Psoas muscle (tissue), 8 donors: Measurements from ENCODE around the gene CYP8B1. TPM values are rescaled to one million over a fixed set of nuclear protein-coding genes. Genes with fewer than 3 reads are reported as not detected.

ENCODE experiments used
- ATAC-seq, 4 donors: fragments of 200-7000 bp; cut with Tn5 transposase; one replicate each; pipeline ENCODE4 v1.9.1; 2020; ENCODE audit warnings: moderate library complexity in 3 of 4, mild to moderate bottlenecking in 2 of 4
- DNase-seq, 2 donors: peaks; one replicate each; pipeline ENCODE4 v3.0.0-alpha.2; 2020
- H3K27ac ChIP-seq: fragments of 200-600 bp; one replicate; pipeline ENCODE4 v1.8.0; 2022
- H3K27me3 ChIP-seq, 3 donors: fragments of 200-600 bp in 1 of 3; one replicate each; pipeline versions ENCODE4 v1.6.1 to v1.8.0; 2013 to 2022; ENCODE audit warnings: low read length in 2 of 3, mild to moderate bottlenecking in 2 of 3, moderate library complexity in 1 of 3; ENCODE audit not compliant: insufficient read depth in 3 of 3
- H3K36me3 ChIP-seq, 2 donors: fragments of 200-600 bp in 1 of 2; one replicate each; pipeline versions ENCODE4 v1.6.1 to v1.8.0; 2013 to 2022; ENCODE audit warnings: low read depth in 1 of 2, mild to moderate bottlenecking in 1 of 2, moderate library complexity in 1 of 2; ENCODE audit not compliant: insufficient read depth in 1 of 2
- H3K4me1 ChIP-seq: fragments of 200-600 bp; one replicate; pipeline ENCODE4 v1.8.0; 2022
- H3K4me3 ChIP-seq: fragments of 200-600 bp; one replicate; pipeline ENCODE4 v1.8.0; 2022; ENCODE audit warnings: mild to moderate bottlenecking
- H3K9me3 ChIP-seq: fragments of 200-600 bp; one replicate; pipeline ENCODE4 v1.8.0; 2022
- WGBS, 3 donors: extraction: QIAGEN DNeasy Blood & Tissue Kit; methylation state at CpG; one replicate each; pipeline versions ENCODE4 v1.1.6 to v1.1.7; 2013; 5-methylcytosine and 5-hydroxymethylcytosine counted together
- intact Hi-C, 2 donors: fragments of 100-400 bp; cut with DNase I; formaldehyde crosslinking; loops; one replicate each; pipeline versions ENCODE4 v1.11.0 to v1.14.2; 2022
- polyA plus RNA-seq, 3 donors: library from polyadenylated mRNA; stranded (reverse); fragments of 200-250 nt; gene quantifications; one replicate each; pipeline ENCODE4 v1.2.3, GENCODE V29; 2013
- total RNA-seq, 4 donors: library from RNA; stranded (reverse); fragmentation: NEBNext Ultra II Directional in 2 of 4; extraction: Animal tissue kit (Norgen Biotek cat#: 25700) in 2 of 4; gene quantifications; one replicate each; pipeline versions ENCODE4 v1.2.1 to v1.2.4, GENCODE V29; 2021 to 2023
- TF ChIP-seq, protein P1 (sequence below): fragments of 200-600 bp; IDR thresholded peaks from one replicate; pipeline ENCODE4 v1.8.0; 2022; ENCODE audit warnings: antibody characterized with exemption
- donor health status: healthy with polysubstance abuse.
- donor health status: DM: no; HTN: no; CAD: no; lungs with moderate emphysema.
- donor health status: Bipolar disorder and iron deficiency.
- donor health status: healthy.
- donor health status: DM: yes; HTN: yes; CAD: no.
- donor health status: DM: no; HTN: no; CAD: no.
- donor health status: DM: no; HTN: no; CAD: no.
- donor health status: DM: yes; HTN: yes; CAD: no.

CYP8B1 gene
- total and polyA plus RNA-seq, 7 donors, result 0.08 TPM; not detected in 6

DNA sequence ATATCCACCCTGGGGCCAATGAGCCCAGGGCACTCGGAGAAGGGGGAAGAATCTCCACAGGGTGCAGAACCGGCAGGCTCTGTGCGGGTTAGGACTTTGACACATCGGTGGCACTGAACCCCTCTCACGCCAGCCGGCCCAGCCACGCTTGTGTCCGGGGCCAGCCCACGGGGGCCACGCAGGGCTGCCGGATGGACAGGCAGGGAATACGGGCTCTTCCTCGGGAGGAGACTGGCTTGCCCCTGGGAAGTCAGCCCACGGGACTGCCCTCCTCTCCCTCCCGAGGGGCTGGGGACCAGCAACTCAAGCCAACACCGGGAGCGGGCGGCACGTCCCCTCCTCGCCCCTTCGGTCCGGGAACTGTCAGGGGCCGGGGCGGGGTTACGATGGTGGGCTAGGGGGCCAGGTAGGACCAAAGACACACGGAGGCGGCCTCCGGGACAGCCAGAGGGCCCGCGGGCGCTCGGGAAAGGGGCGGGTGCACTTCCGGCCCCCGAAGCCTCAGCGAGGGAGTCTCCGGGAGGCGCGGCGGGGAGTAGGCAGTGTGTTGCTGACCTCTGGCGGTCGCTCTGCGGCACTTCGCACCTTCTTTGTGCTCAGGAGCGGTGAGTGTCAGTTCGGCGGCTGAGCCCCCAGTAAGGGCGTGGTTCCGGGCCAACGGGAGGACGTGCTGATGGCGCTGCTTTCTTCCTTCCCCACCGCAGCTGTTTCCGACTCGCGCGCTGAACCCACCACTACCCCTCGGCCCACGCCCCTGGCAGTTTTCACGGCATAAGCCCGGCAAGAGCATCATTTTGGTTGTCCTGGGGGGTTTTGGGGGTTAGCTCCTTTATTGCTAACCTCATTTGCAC is 5.1 kb upstream of the CYP8B1 start:
- DNase-seq (peak; percentile 86 to 94), ATAC-seq (peak; percentile 98 to 100 (median 100))
- H3K27ac ChIP-seq, result peak overlapping the region; percentile 76
- H3K36me3 ChIP-seq, result no peaks in the 10 kb centered on the region
- peak overlapping the region; percentile 81 for H3K4me3 ChIP-seq
- no peaks in the 10 kb centered on the region for H3K4me1 ChIP-seq
- intact Hi-C loops, result loop anchor here (1.0 to 5.0 kb wide), 4 partner anchors 44 to 101 kb away; no protein-coding TSS in a partner anchor
- 1 to 3% (median 2%) methylated on average over 58 to 61 of the region's 61 CpGs for WGBS, 3 donors
- no peaks in the 10 kb centered on the region for H3K27me3 ChIP-seq
- TF ChIP-seq, protein P1, sequence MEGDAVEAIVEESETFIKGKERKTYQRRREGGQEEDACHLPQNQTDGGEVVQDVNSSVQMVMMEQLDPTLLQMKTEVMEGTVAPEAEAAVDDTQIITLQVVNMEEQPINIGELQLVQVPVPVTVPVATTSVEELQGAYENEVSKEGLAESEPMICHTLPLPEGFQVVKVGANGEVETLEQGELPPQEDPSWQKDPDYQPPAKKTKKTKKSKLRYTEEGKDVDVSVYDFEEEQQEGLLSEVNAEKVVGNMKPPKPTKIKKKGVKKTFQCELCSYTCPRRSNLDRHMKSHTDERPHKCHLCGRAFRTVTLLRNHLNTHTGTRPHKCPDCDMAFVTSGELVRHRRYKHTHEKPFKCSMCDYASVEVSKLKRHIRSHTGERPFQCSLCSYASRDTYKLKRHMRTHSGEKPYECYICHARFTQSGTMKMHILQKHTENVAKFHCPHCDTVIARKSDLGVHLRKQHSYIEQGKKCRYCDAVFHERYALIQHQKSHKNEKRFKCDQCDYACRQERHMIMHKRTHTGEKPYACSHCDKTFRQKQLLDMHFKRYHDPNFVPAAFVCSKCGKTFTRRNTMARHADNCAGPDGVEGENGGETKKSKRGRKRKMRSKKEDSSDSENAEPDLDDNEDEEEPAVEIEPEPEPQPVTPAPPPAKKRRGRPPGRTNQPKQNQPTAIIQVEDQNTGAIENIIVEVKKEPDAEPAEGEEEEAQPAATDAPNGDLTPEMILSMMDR, result peak; percentile 95
- no peaks in the 10 kb centered on the region for H3K9me3 ChIP-seq

DNA sequence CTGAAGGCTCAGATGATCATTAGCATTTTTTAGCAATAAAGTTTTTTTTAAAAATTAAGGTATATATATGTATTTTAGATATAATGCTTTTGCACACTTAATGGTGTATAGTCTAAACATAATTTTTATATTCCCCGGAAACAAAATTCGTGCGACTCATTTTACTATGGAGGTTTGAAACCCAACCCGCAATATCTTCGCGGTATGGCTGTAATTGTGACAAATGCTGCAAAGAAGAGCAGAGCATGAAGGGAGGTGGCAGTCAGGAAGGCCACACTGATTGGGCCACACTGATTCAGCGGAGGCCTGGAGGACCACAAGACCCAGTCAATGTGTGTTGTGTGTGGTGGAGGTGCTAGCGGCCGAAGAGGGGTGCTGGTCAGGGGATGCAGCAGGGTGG is 4.5 kb upstream of the CYP8B1 start:
- Histone ChIP-seq H3K36me3 (no peaks in the 10 kb centered on the region), H3K27ac (no peak overlapping the region), H3K4me3 (peak overlapping the region; percentile 81), H3K27me3 (no peaks in the 10 kb centered on the region), H3K9me3 (no peaks in the 10 kb centered on the region), H3K4me1 (no peaks in the 10 kb centered on the region)
- ATAC-seq (peak in 1 of 4 donors; percentile 7), DNase-seq (no peak)
- 77 to 87% (median 86%) methylated on average over 9 of the region's 9 CpGs for WGBS, 3 donors
- TF ChIP-seq, protein P1, result no peak
- intact Hi-C loops, result loop anchor here (2.0 to 5.0 kb wide), 3 partner anchors 43 to 99 kb away; no protein-coding TSS in a partner anchor

DNA sequence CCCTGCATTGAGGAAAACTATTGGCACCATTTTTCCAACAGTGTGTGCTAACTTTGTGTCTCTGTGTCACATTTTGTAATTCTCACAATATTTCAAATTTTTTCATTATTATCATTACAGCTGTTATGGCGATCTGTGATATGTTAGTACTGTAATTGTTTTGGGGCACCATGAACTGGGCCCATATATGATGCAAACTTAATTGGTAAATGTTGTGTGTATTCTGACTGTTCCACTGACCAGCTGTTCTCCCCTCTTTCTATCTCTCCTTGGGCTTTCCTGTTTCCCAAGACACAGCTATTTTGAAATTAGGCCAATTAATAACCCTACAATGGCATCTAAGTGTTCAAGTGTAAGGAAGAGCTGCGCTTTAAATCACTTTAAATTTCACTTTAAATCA is 2.2 kb upstream of the CYP8B1 start:
- intact Hi-C loops, result no loop called here
- TF ChIP-seq, protein P1, result no peak
- no peaks in the 10 kb centered on the region for H3K36me3 ChIP-seq
- H3K27ac ChIP-seq, result no peak overlapping the region
- no peak overlapping the region for H3K4me3 ChIP-seq
- WGBS, 3 donors, result 82 to 85% (median 84%) methylated on average over 2 of the region's 2 CpGs
- no peak for ATAC-seq
- DNase-seq, result no peak
- H3K4me1 ChIP-seq, result no peaks in the 10 kb centered on the region
- H3K27me3 ChIP-seq, result no peaks in the 10 kb centered on the region
- H3K9me3 ChIP-seq, result no peaks in the 10 kb centered on the region

DNA sequence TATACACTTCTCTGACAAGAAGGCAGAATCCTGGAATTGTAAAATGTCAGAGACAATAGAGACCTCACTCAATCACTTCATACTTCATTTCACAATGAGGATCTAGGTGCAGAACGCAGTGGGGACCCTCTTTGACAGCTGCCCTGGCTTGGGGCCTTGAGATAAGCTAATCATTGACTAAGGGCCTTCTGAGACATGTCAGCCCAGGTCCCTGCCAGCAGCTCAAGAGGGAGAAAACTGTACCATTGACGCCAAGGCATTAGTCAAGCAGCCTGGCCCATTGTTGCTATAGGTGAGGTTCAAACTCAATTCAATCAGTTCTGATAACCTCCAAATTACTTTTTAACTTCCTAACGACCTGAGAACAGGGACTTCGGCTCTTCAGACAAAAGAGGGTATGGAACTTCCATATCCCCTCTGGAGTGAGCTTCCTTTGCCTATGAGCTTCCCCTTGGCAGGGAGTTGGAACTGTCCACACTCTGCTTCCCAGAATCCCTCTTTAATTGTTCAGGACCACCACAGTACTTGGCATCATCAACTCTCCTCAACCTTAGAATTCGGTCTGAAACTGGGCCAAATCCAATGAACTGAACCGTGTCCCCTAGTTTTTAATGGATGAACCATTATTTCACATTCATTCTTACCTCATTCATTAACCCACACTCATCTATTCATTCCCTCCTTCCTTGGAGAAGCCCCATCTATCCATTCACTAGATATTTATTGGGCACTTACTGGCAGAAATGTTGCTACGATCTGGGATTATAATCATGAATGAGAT is 1.5 kb upstream of the CYP8B1 start:
- no peak for DNase-seq
- H3K36me3 ChIP-seq, result no peaks in the 10 kb centered on the region
- TF ChIP-seq, protein P1, result no peak
- H3K27ac ChIP-seq, result no peak overlapping the region
- H3K9me3 ChIP-seq, result no peaks in the 10 kb centered on the region
- peaks cover 0 to 1% (median 0%) of the 10 kb centered on the region in 3 donors for H3K27me3 ChIP-seq
- WGBS, 3 donors, result 69 to 75% (median 74%) methylated on average over 7 of the region's 7 CpGs
- ATAC-seq, result no peak
- H3K4me3 ChIP-seq, result no peak overlapping the region
- intact Hi-C loops, result no loop called here
- H3K4me1 ChIP-seq, result no peaks in the 10 kb centered on the region
